ENCODE results near the gene FMN1. TPM values are rescaled to one million over a fixed set of nuclear protein-coding genes. Genes with fewer than 3 reads are reported as not detected.

FMN1 gene
- total RNA-seq, 4 donors from 2014 or later: 5.1 to 13.3 (median 9.0) TPM

- peaks cover 0 to 6% (median 0%) of the 10 kb centered on the region in 3 donors for H3K9me3 ChIP-seq
- WGBS, 2 donors (ENCODE audit: low coverage in 1 of 2): 81 to 93% methylated on average over 4 of the region's 4 CpGs
These were observed 420.5 kb downstream of the FMN1 start for GRCh38 chr15:32774022-32774421.

GRCh38 chr15:32767236-32767635, 427.3 kb downstream of the FMN1 start:
- no peaks in the 10 kb centered on the region for H3K36me3 ChIP-seq
- H3K4me3 ChIP-seq: no peak overlapping the region
- no peak for TF ChIP-seq EP300 (IDR thresholded peaks at IDR 0.05)
- TF ChIP-seq CTCF (IDR thresholded peaks at IDR 0.05): no peak
- TF ChIP-seq POLR2AphosphoS5 (IDR thresholded peaks at IDR 0.05): no peak
- no peak for TF ChIP-seq POLR2A (IDR thresholded peaks at IDR 0.05)
- no peaks in the 10 kb centered on the region for H3K27me3 ChIP-seq
- H3K27ac ChIP-seq: no peak overlapping the region
- ATAC-seq: no peak
- H3K4me1 ChIP-seq: no peaks in the 10 kb centered on the region
- no peaks in the 10 kb centered on the region for H3K9me3 ChIP-seq
- WGBS, 2 donors (ENCODE audit: low coverage in 1 of 2): 73 to 80% methylated on average over 1 of the region's 1 CpG

More at GRCh38 chr15:32774022-32774421, 420.5 kb downstream of the FMN1 start:
- no peaks in the 10 kb centered on the region for H3K36me3 ChIP-seq
- H3K27ac ChIP-seq: no peak overlapping the region
- no peak for ATAC-seq
- H3K4me3 ChIP-seq: no peak overlapping the region
- H3K27me3 ChIP-seq: no peaks in the 10 kb centered on the region
- TF ChIP-seq EP300 (IDR thresholded peaks at IDR 0.05) (no peak), POLR2A (IDR thresholded peaks at IDR 0.05) (no peak), CTCF (IDR thresholded peaks at IDR 0.05) (no peak), POLR2AphosphoS5 (IDR thresholded peaks at IDR 0.05) (no peak)
- H3K4me1 ChIP-seq: no peaks in the 10 kb centered on the region

GRCh38 chr15:32766101-32766500, 428.4 kb downstream of the FMN1 start:
- no peak for TF ChIP-seq CTCF (IDR thresholded peaks at IDR 0.05)
- no peak for TF ChIP-seq EP300 (IDR thresholded peaks at IDR 0.05)
- TF ChIP-seq POLR2A (IDR thresholded peaks at IDR 0.05): no peak
- no peak for TF ChIP-seq POLR2AphosphoS5 (IDR thresholded peaks at IDR 0.05)
- 70 to 73% methylated on average over 3 of the region's 3 CpGs for WGBS, 2 donors (ENCODE audit: low coverage in 1 of 2)
- no peaks in the 10 kb centered on the region for H3K36me3 ChIP-seq
- H3K27me3 ChIP-seq: no peaks in the 10 kb centered on the region
- no peak for ATAC-seq
- H3K4me1 ChIP-seq: no peaks in the 10 kb centered on the region
- H3K4me3 ChIP-seq: no peak overlapping the region
- H3K9me3 ChIP-seq: no peaks in the 10 kb centered on the region
- H3K27ac ChIP-seq: no peak overlapping the region

GRCh38 chr15:32765236-32765635, 429.3 kb downstream of the FMN1 start:
- Histone ChIP-seq H3K27me3 (no peaks in the 10 kb centered on the region), H3K4me1 (no peaks in the 10 kb centered on the region), H3K9me3 (no peaks in the 10 kb centered on the region), H3K36me3 (no peaks in the 10 kb centered on the region), H3K4me3 (no peak overlapping the region), H3K27ac (no peak overlapping the region)
- TF ChIP-seq CTCF (IDR thresholded peaks at IDR 0.05): no peak
- no peak for TF ChIP-seq EP300 (IDR thresholded peaks at IDR 0.05)
- TF ChIP-seq POLR2A (IDR thresholded peaks at IDR 0.05): no peak
- no peak for TF ChIP-seq POLR2AphosphoS5 (IDR thresholded peaks at IDR 0.05)
- ATAC-seq: no peak
- WGBS, 2 donors (ENCODE audit: low coverage in 1 of 2): 68% methylated on average over 4 of the region's 4 CpGs; no CpG with 5 or more reads in 1 of the 2 donors

GRCh38 chr15:32763295-32763694, 431.2 kb downstream of the FMN1 start:
- 67 to 80% methylated on average over 1 of the region's 1 CpG for WGBS, 2 donors (ENCODE audit: low coverage in 1 of 2)
- no peaks in the 10 kb centered on the region for H3K36me3 ChIP-seq
- no peak overlapping the region for H3K4me3 ChIP-seq
- no peak for ATAC-seq
- TF ChIP-seq EP300 (IDR thresholded peaks at IDR 0.05) (no peak), POLR2AphosphoS5 (IDR thresholded peaks at IDR 0.05) (no peak), CTCF (IDR thresholded peaks at IDR 0.05) (no peak), POLR2A (IDR thresholded peaks at IDR 0.05) (no peak)
- no peaks in the 10 kb centered on the region for H3K9me3 ChIP-seq
- no peaks in the 10 kb centered on the region for H3K4me1 ChIP-seq
- no peaks in the 10 kb centered on the region for H3K27me3 ChIP-seq
- no peak overlapping the region for H3K27ac ChIP-seq
